AG04450 (cell line): ENCODE results near the gene RASAL1. TPM values are rescaled to one million over a fixed set of nuclear protein-coding genes. Genes with fewer than 3 reads are reported as not detected.

Experiments
- CTCF ChIA-PET: fragments of 300-600, 350-600 bp; formaldehyde crosslinking; extraction: SDS; loops from one replicate; lab custom pipeline; 2022; ENCODE audit warnings: antibody characterized with exemption, inconsistent platforms; lab: Charles Lee
- POLR2A ChIA-PET: fragments of 350-600 bp; formaldehyde crosslinking; extraction: SDS; loops from one replicate; lab custom pipeline; 2021; ENCODE audit warnings: antibody characterized with exemption, inconsistent platforms; lab: Yijun Ruan, JAX
- DNase-seq: peaks from one replicate; pipeline ENCODE4 v3.0.0-alpha.2; 2011; ENCODE audit warnings: low read depth, low spot score
- H3K27ac ChIP-seq: one replicate; pipeline ENCODE4 v1.5.1; 2012; ENCODE audit warnings: low read depth, low read length, control low read depth
- H3K27me3 ChIP-seq: one replicate; pipeline ENCODE4 v1.6.0; 2012; ENCODE audit warnings: low read length; ENCODE audit not compliant: control insufficient read depth, insufficient read depth
- H3K4me3 ChIP-seq: 2 replicates; pipeline ENCODE4 v1.5.1; 2011; ENCODE audit warnings: mild to moderate bottlenecking, low read depth, low read length, control low read depth
- H3K9me3 ChIP-seq: 2 replicates; pipeline ENCODE4 v1.5.1; 2012; ENCODE audit warnings: low read length; ENCODE audit not compliant: control insufficient read depth, insufficient read depth
- polyA plus RNA-seq: library from polyadenylated mRNA; depleted of rRNA; stranded (reverse); fragments of >200 nt; gene quantifications from 2 replicates; pipeline ENCODE4 v1.2.3, GENCODE V29; 2011
- TF ChIP-seq, protein P1 (sequence below): IDR thresholded peaks from 2 replicates; pipeline ENCODE4 v1.5.1; 2011; ENCODE audit warnings: low read depth, low read length, control low read depth, inconsistent platforms

RASAL1 gene
- polyA plus RNA-seq, 1 experiment = not detected

DNA sequence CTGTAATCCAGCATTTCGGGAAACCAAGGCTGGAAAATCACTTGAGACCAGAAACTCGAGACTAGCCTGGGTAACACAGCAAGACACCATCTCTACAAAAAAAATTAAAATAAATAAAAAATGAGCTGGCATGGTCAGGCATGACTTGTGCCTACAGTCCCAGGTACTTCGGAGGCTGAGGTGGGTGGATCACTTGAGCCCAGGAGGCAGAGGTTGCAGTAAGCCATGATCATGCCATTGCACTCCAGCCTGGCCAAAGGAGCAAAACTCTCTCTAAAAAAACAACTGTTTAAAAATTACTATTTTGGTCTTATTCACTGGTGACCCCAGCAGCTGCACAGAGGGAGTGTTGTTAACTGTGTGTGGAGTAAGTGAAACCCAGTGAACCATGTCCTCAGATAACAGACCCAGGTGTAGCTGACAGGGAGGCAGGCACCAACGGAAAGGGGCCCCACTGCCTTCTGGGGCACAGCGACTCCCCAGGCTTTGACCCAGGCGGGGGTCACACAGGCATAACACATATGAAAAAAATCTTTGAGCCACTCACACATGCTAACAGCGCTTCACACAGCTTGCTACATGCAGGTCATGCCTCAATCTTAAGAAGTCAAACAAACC, 37.6 kb upstream of the RASAL1 start:
- CTCF ChIA-PET = interaction anchor here (0.6 to 9.7 kb wide), 15 partner anchors 8 to 252 kb away, joined by 3 to 132 read pairs (median 7); partner anchors contain the start of genes DDX54 and RITA1
- Histone ChIP-seq H3K9me3 (peaks cover 16% of the 10 kb centered on the region), H3K27me3 (no peaks in the 10 kb centered on the region), H3K27ac (no peak overlapping the region), H3K4me3 (no peak overlapping the region)
- POLR2A ChIA-PET = no interaction called here
- DNase-seq = no peak
- TF ChIP-seq, protein P1, sequence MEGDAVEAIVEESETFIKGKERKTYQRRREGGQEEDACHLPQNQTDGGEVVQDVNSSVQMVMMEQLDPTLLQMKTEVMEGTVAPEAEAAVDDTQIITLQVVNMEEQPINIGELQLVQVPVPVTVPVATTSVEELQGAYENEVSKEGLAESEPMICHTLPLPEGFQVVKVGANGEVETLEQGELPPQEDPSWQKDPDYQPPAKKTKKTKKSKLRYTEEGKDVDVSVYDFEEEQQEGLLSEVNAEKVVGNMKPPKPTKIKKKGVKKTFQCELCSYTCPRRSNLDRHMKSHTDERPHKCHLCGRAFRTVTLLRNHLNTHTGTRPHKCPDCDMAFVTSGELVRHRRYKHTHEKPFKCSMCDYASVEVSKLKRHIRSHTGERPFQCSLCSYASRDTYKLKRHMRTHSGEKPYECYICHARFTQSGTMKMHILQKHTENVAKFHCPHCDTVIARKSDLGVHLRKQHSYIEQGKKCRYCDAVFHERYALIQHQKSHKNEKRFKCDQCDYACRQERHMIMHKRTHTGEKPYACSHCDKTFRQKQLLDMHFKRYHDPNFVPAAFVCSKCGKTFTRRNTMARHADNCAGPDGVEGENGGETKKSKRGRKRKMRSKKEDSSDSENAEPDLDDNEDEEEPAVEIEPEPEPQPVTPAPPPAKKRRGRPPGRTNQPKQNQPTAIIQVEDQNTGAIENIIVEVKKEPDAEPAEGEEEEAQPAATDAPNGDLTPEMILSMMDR = no peak

DNA sequence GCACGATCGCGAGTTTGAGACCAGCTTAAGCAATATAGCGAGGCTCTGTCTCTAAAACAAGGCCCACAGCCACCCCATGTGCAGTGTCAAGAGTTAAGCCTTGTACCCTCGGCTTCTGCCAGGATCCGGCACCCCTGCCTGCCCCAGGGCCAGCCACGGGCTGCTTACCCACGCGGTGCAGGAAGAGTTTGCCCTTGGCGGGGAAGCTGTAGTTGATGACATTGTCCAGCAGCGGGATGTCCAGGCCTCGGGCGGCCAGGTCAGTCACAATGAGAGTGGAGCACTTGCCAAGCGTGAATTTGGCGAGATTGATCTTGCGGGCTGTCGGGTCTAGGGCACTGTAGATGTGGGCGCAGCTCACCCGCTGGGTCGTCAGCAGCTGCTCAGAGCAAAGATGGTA, 36.6 kb upstream of the RASAL1 start:
- CTCF ChIA-PET = interaction anchor here (0.7 to 9.7 kb wide), 7 partner anchors 9 to 253 kb away, joined by 3 to 132 read pairs (median 5); no protein-coding TSS in a partner anchor
- POLR2A ChIA-PET = interaction anchor here (0.6 to 0.7 kb wide), 2 partner anchors 10 to 953 kb away, joined by 3 read pairs; no protein-coding TSS in a partner anchor

DNA sequence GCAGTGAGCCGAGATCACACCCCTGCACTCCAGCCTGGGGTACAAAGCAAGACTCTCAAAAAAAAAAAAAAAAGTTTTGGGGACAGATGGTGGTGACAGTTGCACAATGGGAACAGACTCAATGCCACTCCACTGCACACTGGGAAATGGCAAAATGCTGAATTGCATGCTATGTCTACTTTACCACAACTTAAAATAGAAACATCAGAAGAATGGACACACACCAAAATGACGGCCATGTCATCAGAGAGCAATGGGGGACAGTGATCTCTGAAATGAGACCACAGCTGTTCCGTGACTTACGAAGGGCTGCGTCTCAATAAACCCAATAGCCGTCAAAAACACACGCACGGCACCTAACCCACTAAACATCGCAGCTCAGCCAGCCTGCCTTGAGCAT, 36.0 kb upstream of the RASAL1 start:
- no peak overlapping the region for H3K27ac ChIP-seq
- ChIA-PET CTCF (interaction anchor here (0.7 to 9.7 kb wide), 6 partner anchors 9 to 578 kb away, joined by 3 to 132 read pairs (median 4); no protein-coding TSS in a partner anchor), POLR2A (interaction anchor here (0.7 kb wide), 1 partner anchor 10 kb away, joined by 3 read pairs; no protein-coding TSS in a partner anchor)
- H3K27me3 ChIP-seq = no peaks in the 10 kb centered on the region
- no peak for DNase-seq
- H3K9me3 ChIP-seq = peaks cover 1% of the 10 kb centered on the region; the same call in 1 of the 2 replicates
- TF ChIP-seq, protein P1 = no peak
- no peak overlapping the region for H3K4me3 ChIP-seq

More for the DNA sequence above, 36.6 kb upstream of the RASAL1 start:
- no peaks in the 10 kb centered on the region for H3K27me3 ChIP-seq
- no peak for DNase-seq
- no peak overlapping the region for H3K27ac ChIP-seq
- H3K9me3 ChIP-seq = peaks cover 8% of the 10 kb centered on the region
- TF ChIP-seq, protein P1 = no peak
- no peak overlapping the region for H3K4me3 ChIP-seq

DNA sequence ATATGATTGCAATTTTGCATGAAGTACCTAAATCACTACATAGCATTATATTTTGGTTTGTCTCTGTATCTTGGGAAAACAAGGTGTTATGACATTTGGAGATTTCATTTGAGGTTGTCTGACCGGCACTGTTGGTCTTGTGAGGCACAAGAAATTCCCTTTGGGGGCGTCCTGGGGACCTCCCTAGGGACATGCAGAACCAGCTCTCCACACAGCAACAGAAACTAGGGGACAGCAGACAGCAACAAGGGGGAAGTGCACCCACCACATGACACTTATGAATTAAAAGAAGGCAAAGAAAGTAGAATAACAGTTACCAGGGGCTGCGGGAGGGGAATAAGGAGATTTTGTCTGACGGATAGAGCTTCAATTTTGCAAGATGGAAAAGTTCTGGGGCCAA, 35.4 kb upstream of the RASAL1 start:
- no peaks in the 10 kb centered on the region for H3K27me3 ChIP-seq
- ChIA-PET CTCF (interaction anchor here (0.7 to 9.7 kb wide), 3 partner anchors 18 to 578 kb away, joined by 3 to 132 read pairs (median 5); no protein-coding TSS in a partner anchor), POLR2A (no interaction called here)
- no peak overlapping the region for H3K4me3 ChIP-seq
- TF ChIP-seq, protein P1 = no peak
- no peaks in the 10 kb centered on the region for H3K9me3 ChIP-seq
- no peak overlapping the region for H3K27ac ChIP-seq
- DNase-seq = no peak

DNA sequence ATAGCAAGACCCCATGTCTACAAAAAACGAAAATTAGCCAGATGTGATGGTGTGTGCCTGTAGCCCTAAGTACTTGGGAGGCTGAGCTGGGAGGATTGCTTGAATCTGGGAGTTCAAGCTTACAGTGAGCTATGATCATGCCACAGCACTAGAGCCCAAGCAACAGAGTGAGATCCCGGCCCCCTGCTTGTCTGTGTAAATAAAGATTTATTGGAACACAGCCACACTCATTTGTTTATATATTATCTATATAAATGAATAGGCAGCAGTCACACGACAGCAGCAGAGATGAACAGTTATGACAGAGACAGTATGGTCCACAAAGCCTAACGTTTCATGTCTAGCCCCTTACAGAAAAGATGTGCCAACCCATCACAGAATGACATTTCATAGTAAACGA, 34.9 kb upstream of the RASAL1 start:
- POLR2A ChIA-PET = no interaction called here
- TF ChIP-seq, protein P1 = no peak
- no peak for DNase-seq
- Histone ChIP-seq H3K27ac (no peak overlapping the region), H3K4me3 (no peak overlapping the region), H3K9me3 (no peaks in the 10 kb centered on the region), H3K27me3 (no peaks in the 10 kb centered on the region)
- CTCF ChIA-PET = interaction anchor here (0.7 to 9.7 kb wide), 4 partner anchors 18 to 177 kb away, joined by 3 to 132 read pairs (median 4); no protein-coding TSS in a partner anchor
